ENCODE data around the gene NEK1. TPM values are rescaled to one million over a fixed set of nuclear protein-coding genes. Genes with fewer than 3 reads are reported as not detected.

Gene NEK1
- total and polyA plus RNA-seq, 2 donors (not counting 3 experiments of a cell fraction or from before 2014, with no cell fraction given), result 2.6 to 10.1 TPM

GRCh38 chr4:169657470-169658107 is 45.2 kb upstream of the NEK1 start:
- no TSS peak for BruUV-seq (replicated peaks)
- TF ChIP-seq GATA2 (IDR thresholded peaks at IDR 0.05; ENCODE audit: insufficient read depth, insufficient read length, low read depth, low read length) (no peak), EZH2 (IDR thresholded peaks at IDR 0.05; ENCODE audit: borderline replicate concordance, low read depth, low read length, severe bottlenecking) (no peak), MAX (IDR thresholded peaks at IDR 0.05; ENCODE audit: insufficient read depth, insufficient read length) (no peak), JUN (IDR thresholded peaks at IDR 0.05; ENCODE audit: borderline replicate concordance, insufficient read depth, insufficient read length, low read depth) (no peak), FOS (IDR thresholded peaks at IDR 0.05; ENCODE audit: borderline replicate concordance, insufficient read depth, low read length) (no peak), MYC (IDR thresholded peaks at IDR 0.05; ENCODE audit: low read depth, low read length) (no peak), POLR2A (IDR thresholded peaks at IDR 0.05; ENCODE audit: low read depth, low read length) (no peak), CTCF (IDR thresholded peaks at IDR 0.05; ENCODE audit: extremely low read depth in 1 of 2, insufficient read depth in 1 of 2, low read depth in 1 of 2, low read length in 2 of 2) (no peak), POLR2AphosphoS5 (IDR thresholded peaks at IDR 0.05; ENCODE audit: insufficient read depth, low read depth, low read length) (no peak)
- no peak overlapping the region for H3K4me2 ChIP-seq (ENCODE audit: insufficient read depth, low read length)
- intact Hi-C loops (cut with micrococcal nuclease), result no loop called here
- no peak overlapping the region for H3K4me3 ChIP-seq (replicated peaks in 1 of 3; ENCODE audit: insufficient read depth in 1 of 3, low read depth in 1 of 3, low read length in 3 of 3)
- no peaks in the 10 kb centered on the region for H3K9me1 ChIP-seq (replicated peaks; ENCODE audit: control insufficient read depth, extremely low read depth, insufficient read depth, low read length)
- dilution Hi-C loops (cut with MboI; ENCODE audit: extremely low pct_ligation_motif_present, low sequenced_read_pairs), result no loop called here
- H3K79me2 ChIP-seq (ENCODE audit: control insufficient read depth, insufficient read depth, low read length), result peaks cover 25% of the 10 kb centered on the region
- FAIRE-seq, result no peak
- H3K27me3 ChIP-seq (ENCODE audit: control insufficient read depth in 2 of 2, insufficient read depth in 2 of 2, low read length in 2 of 2), result no peaks in the 10 kb centered on the region
- H3K9me3 ChIP-seq (replicated peaks; ENCODE audit: control insufficient read depth, insufficient read depth, low read length), result no peaks in the 10 kb centered on the region
- ChIA-PET CTCF (no interaction called here), POLR2A (no interaction called here)
- no peaks in the 10 kb centered on the region for H3K36me3 ChIP-seq (ENCODE audit: control insufficient read depth in 2 of 2, extremely low read depth in 1 of 2, insufficient read depth in 2 of 2, low read length in 2 of 2)
- H3K4me1 ChIP-seq (ENCODE audit: control insufficient read depth, extremely low read depth, insufficient read depth, low read length), result peaks cover 32% of the 10 kb centered on the region
- no peak overlapping the region for H3K27ac ChIP-seq (ENCODE audit: insufficient read depth, low read depth, low read length)
- no peaks in the 10 kb centered on the region for H4K20me1 ChIP-seq (replicated peaks; ENCODE audit: control insufficient read depth, extremely low read depth, insufficient read depth, low read length)
- H2AFZ ChIP-seq (ENCODE audit: low read depth, low read length), result no peak overlapping the region
- no peak for DNase-seq (ENCODE audit: low read depth, low spot score)
- no peak overlapping the region for H3K9ac ChIP-seq (replicated peaks; ENCODE audit: extremely low read depth, insufficient read depth, low read length)

All from endothelial cell of umbilical vein (primary cell).